Adrenal gland (tissue), 12 donors: ENCODE measurements around the gene HIC2. TPM values are rescaled to one million over a fixed set of nuclear protein-coding genes. Genes with fewer than 3 reads are reported as not detected.
"Not testable (repeated sequence)": the region's sequence is repeated elsewhere in the genome, so short reads cannot be mapped to it uniquely, and the experiment has no call there.

Source experiments
- DNase-seq, 7 donors: peaks; one replicate each; pipeline ENCODE4 v3.0.0-alpha.2; 2019 to 2020
- H3K27ac ChIP-seq, 5 donors: fragments of 200-600 bp; sonication (generic) in 4 of 5; 1 replicate in 3 of 5; 2 replicates in 2 of 5; pipeline versions ENCODE4 v1.5.1 to v1.8.0; 2016 to 2020; ENCODE audit warnings: mild to moderate bottlenecking in 1 of 5
- H3K27me3 ChIP-seq: fragments of 200-600 bp; 2 replicates; pipeline ENCODE4 v1.8.0; 2021
- H3K36me3 ChIP-seq, 2 donors: fragments of 200-600 bp; replicated peaks in 1 of 2; 1 replicate in 1 of 2; 2 replicates in 1 of 2; pipeline versions ENCODE4 v1.5.1 to v1.8.0; 2018 to 2022
- H3K4me1 ChIP-seq, 2 donors: fragments of 200-600 bp; replicated peaks in 1 of 2; 1 replicate in 1 of 2; 2 replicates in 1 of 2; pipeline versions ENCODE4 v1.5.1 to v1.8.0; 2018 to 2021
- H3K4me3 ChIP-seq, 4 donors: fragments of 200-600 bp; sonication (generic) in 3 of 4; one replicate each; pipeline ENCODE4 v1.5.1; 2016 to 2018
- H3K9me3 ChIP-seq, 3 donors: fragments of 200-600 bp; sonication (generic) in 1 of 3; replicated peaks in 1 of 3; 1 replicate in 2 of 3; 2 replicates in 1 of 3; pipeline versions ENCODE4 v1.5.1 to v1.8.0; 2016 to 2021
- WGBS, 4 donors: extraction: QIAGEN DNeasy Blood & Tissue Kit in 2 of 4; methylation state at CpG; one replicate each; pipeline versions ENCODE4 v1.1.5 to v1.1.7; 2013 to 2017; 5-methylcytosine and 5-hydroxymethylcytosine counted together
- intact Hi-C, 2 donors: fragments of 100-400 bp; cut with DNase I; formaldehyde crosslinking; loops; one replicate each; pipeline versions ENCODE4 v1.14.1 to v1.15.0; 2022 to 2023
- polyA plus RNA-seq, 3 donors: library from polyadenylated mRNA; stranded (reverse); fragments of 200-250 nt in 2 of 3; fragments of 350-450 nt in 1 of 3; fragmentation: Illumina TruSeq in 1 of 3; extraction: RNeasy Lipid Tissue Mini Kit (QIAGEN cat#74804) in 1 of 3; gene quantifications; one replicate each; pipeline ENCODE4 v1.2.3, GENCODE V29; 2013 to 2014
- total RNA-seq, 9 donors: library from RNA; depleted of rRNA in 4 of 9; stranded (reverse); fragments of >200 nt in 4 of 9; fragments of 120-200 nt in 1 of 9; fragmentation: NEBNext Ultra II Directional in 1 of 9; extraction: Animal tissue kit (Norgen Biotek cat#: 25700) in 1 of 9; gene quantifications; one replicate each; pipeline versions ENCODE4 v1.1.0 to v1.2.4, GENCODE V29; 2013 to 2023
- donor health status: healthy with polysubstance abuse.
- donor health status: Bipolar disorder and iron deficiency.
- donor health status: DM: yes; HTN: yes; CAD: no.
- donor health status: DM: no; HTN: no; CAD: no.
- donor health status: DM: no; HTN: no; CAD: no.
- donor health status: DM: yes; HTN: yes; CAD: no.

The HIC2 gene
- total and polyA plus RNA-seq, 12 donors: 0.57 to 7.9 (median 2.5) TPM

- intact Hi-C loops, H3K27me3 ChIP-seq, H3K36me3 ChIP-seq, H3K9me3 ChIP-seq, DNase-seq, H3K4me1 ChIP-seq, H3K27ac ChIP-seq, H3K4me3 ChIP-seq: not testable (repeated sequence)
- no CpG with 5 or more reads among the region's 13 CpGs for WGBS, 4 donors
Measured at GRCh38 chr22:21473664-21474063, 56.5 kb downstream of the HIC2 start.

GRCh38 chr22:21484039-21484438 is 66.9 kb downstream of the HIC2 start:
- H3K27me3 ChIP-seq: not testable (repeated sequence)
- 89 to 100% (median 94%) methylated on average over 1 to 9 of the region's 14 CpGs for WGBS, 4 donors

GRCh38 chr22:21487723-21488122 is 70.6 kb downstream of the HIC2 start:
- H3K27ac ChIP-seq, H3K9me3 ChIP-seq, H3K4me1 ChIP-seq, H3K4me3 ChIP-seq, H3K27me3 ChIP-seq, H3K36me3 ChIP-seq, intact Hi-C loops: not testable (repeated sequence)
- peak in 1 of 7 donors; percentile 9 for DNase-seq
- WGBS, 4 donors: 91 to 100% methylated on average over 4 to 7 of the region's 17 CpGs; no CpG with 5 or more reads in 2 of the 4 donors

More at GRCh38 chr22:21484039-21484438, 66.9 kb downstream of the HIC2 start:
- peak in 1 of 7 donors; percentile 14 for DNase-seq
- intact Hi-C loops, H3K9me3 ChIP-seq, H3K4me3 ChIP-seq, H3K4me1 ChIP-seq, H3K27ac ChIP-seq, H3K36me3 ChIP-seq: not testable (repeated sequence)

- H3K4me1 ChIP-seq, H3K27me3 ChIP-seq, H3K36me3 ChIP-seq, H3K9me3 ChIP-seq, H3K27ac ChIP-seq, intact Hi-C loops, H3K4me3 ChIP-seq: not testable (repeated sequence)
- 48 to 80% methylated on average over 1 to 2 of the region's 11 CpGs; no CpG with 5 or more reads in 2 of the 4 donors for WGBS, 4 donors
- peak in 4 of 7 donors; percentile 13 to 49 (median 16) for DNase-seq
Measured at GRCh38 chr22:21489149-21489680, 72.0 kb downstream of the HIC2 start.

- H3K36me3 ChIP-seq, H3K4me3 ChIP-seq, H3K4me1 ChIP-seq, H3K27ac ChIP-seq, intact Hi-C loops, H3K9me3 ChIP-seq, H3K27me3 ChIP-seq: not testable (repeated sequence)
- peak in 1 of 7 donors; percentile 28 for DNase-seq
- 100% methylated on average over 4 of the region's 6 CpGs; no CpG with 5 or more reads in 2 of the 4 donors for WGBS, 4 donors
Measured at GRCh38 chr22:21490556-21490955, 73.4 kb downstream of the HIC2 start.

GRCh38 chr22:21492271-21492670 is 75.1 kb downstream of the HIC2 start:
- H3K27ac ChIP-seq, H3K9me3 ChIP-seq, H3K36me3 ChIP-seq, H3K4me1 ChIP-seq, intact Hi-C loops, H3K27me3 ChIP-seq, DNase-seq, H3K4me3 ChIP-seq: not testable (repeated sequence)
- WGBS, 4 donors: no CpG with 5 or more reads among the region's 8 CpGs

GRCh38 chr22:21493789-21494782 is 76.9 kb downstream of the HIC2 start:
- intact Hi-C loops, H3K4me1 ChIP-seq, H3K4me3 ChIP-seq, DNase-seq, H3K27me3 ChIP-seq, H3K9me3 ChIP-seq, H3K27ac ChIP-seq, H3K36me3 ChIP-seq: not testable (repeated sequence)
- WGBS, 4 donors: no CpG with 5 or more reads among the region's 23 CpGs

GRCh38 chr22:21497984-21498383 is 80.8 kb downstream of the HIC2 start:
- not testable (repeated sequence) for DNase-seq

GRCh38 chr22:21498489-21498888 is 81.3 kb downstream of the HIC2 start:
- H3K9me3 ChIP-seq, H3K4me3 ChIP-seq, H3K27me3 ChIP-seq, H3K4me1 ChIP-seq, DNase-seq, H3K36me3 ChIP-seq, intact Hi-C loops, H3K27ac ChIP-seq: not testable (repeated sequence)
- no CpG with 5 or more reads among the region's 7 CpGs for WGBS, 4 donors

More at GRCh38 chr22:21497984-21498383, 80.8 kb downstream of the HIC2 start:
- H3K36me3 ChIP-seq, intact Hi-C loops, H3K4me1 ChIP-seq, H3K9me3 ChIP-seq, H3K27ac ChIP-seq, H3K27me3 ChIP-seq, H3K4me3 ChIP-seq: not testable (repeated sequence)
- WGBS, 4 donors: no CpG with 5 or more reads among the region's 4 CpGs

- H3K36me3 ChIP-seq, H3K27me3 ChIP-seq, intact Hi-C loops, H3K4me1 ChIP-seq, H3K4me3 ChIP-seq, H3K27ac ChIP-seq, DNase-seq, H3K9me3 ChIP-seq: not testable (repeated sequence)
- WGBS, 4 donors: no CpG with 5 or more reads among the region's 16 CpGs
Measured at GRCh38 chr22:21499623-21500506, 82.7 kb downstream of the HIC2 start.
